Epithelial cell of prostate (primary cell): ENCODE data around the gene KDM5A.
"Not testable (repeated sequence)": the region's sequence is repeated elsewhere in the genome, so short reads cannot be mapped to it uniquely, and the experiment has no call there.

Source experiments
- DNase-seq: peaks from one replicate; pipeline ENCODE4 v3.0.0-alpha.2; 2011; ENCODE audit warnings: low read depth, low spot score
- H3K27ac ChIP-seq: fragments of 450-650 bp; 2 replicates; pipeline ENCODE4 v1.5.1; 2017; ENCODE audit warnings: mild to moderate bottlenecking

KDM5A gene

DNA sequence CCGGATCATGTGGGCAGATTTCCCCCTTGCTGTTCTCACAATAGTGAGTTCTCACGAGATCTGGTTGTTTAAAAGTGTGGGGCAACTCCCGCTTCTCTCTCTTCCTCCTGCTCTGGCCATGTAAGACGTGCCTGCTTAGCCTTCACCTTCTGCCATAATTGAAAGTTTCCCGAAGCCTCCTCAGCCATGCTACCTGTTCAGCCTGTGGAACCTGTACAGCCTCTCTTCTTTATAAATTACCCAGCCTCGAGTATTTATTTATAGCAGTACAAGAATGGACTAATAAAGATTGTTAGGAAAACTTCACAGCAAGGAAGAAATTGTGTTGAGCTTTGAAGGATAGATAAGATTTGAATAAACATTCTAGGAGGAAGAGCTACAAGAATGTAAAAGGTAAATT, 52.1 kb downstream of the KDM5A start:
- no peak overlapping the region for H3K27ac ChIP-seq
- no peak for DNase-seq

- no peak overlapping the region for H3K27ac ChIP-seq
- DNase-seq = no peak
Observed at GRCh38 chr12:334125-334524, 55.0 kb downstream of the KDM5A start.

GRCh38 chr12:332581-333205, 56.4 kb downstream of the KDM5A start:
- no peak overlapping the region for H3K27ac ChIP-seq
- no peak for DNase-seq

GRCh38 chr12:331287-331686, 57.8 kb downstream of the KDM5A start:
- no peak for DNase-seq
- H3K27ac ChIP-seq = no peak overlapping the region

DNA sequence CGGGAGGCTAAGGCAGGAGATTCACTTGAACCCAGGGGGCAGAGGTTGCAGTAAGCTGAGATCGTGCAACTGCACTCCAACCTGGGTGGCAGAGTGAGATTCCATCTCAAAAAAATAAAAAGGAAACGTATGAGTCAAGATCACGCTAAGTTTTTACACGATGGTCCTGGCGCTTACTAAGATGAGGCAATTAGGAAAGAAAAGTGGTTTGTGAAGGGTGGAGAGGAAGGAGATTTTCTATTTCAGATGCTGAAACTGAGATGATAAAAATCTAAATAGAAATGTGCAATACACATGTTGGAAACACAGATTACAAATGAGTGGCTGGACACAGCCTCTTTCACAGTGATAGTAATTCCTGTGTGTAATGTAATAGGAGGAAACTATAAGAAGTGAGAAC, 63.2 kb downstream of the KDM5A start:
- DNase-seq = no peak
- no peak overlapping the region for H3K27ac ChIP-seq

GRCh38 chr12:323507-323906, 65.6 kb downstream of the KDM5A start:
- DNase-seq = no peak

GRCh38 chr12:321606-322326, 67.4 kb downstream of the KDM5A start:
- H3K27ac ChIP-seq = no peak overlapping the region
- no peak for DNase-seq

More at GRCh38 chr12:323507-323906, 65.6 kb downstream of the KDM5A start:
- H3K27ac ChIP-seq = no peak overlapping the region

DNA sequence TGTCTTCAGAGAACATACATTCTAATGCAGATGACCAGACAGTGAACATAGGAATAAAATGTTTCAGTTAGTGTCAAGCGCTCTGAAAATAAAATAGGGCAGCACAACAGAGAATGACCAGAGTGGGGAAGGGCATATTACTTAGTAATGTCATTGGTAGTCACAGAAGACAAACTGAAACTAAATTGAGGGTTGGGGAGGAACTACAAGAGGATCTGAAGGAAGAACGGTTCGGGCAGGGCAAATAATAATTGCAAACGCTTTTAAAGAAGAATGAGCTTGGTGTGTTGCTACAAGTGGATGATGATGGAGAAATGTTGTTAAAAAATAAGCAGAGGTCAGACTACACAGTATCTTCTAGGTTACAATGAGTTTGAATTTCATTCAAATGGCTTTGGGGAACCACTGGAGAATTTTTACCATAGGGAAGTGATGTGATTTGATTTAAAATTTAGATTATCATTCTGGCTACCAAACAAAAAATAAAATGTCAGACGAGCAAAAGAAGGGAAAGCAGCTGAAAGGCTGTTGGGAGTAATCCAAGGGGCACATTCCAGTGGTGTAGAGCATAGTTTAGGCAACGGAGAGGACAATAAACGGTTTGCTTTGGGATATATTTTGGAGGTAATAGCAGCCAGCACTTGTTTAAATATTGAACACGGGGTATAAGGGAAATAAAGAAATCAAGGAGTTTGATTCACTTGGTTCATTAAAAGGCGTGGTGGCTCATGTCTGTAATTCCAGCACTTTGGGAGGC, 70.2 kb downstream of the KDM5A start:
- DNase-seq = no peak
- no peak overlapping the region for H3K27ac ChIP-seq

GRCh38 chr12:308511-308910, 80.6 kb downstream of the KDM5A start:
- DNase-seq = no peak
- no peak overlapping the region for H3K27ac ChIP-seq

- no peak for DNase-seq
- no peak overlapping the region for H3K27ac ChIP-seq
Observed at GRCh38 chr12:307406-307805, 81.7 kb downstream of the KDM5A start.

DNA sequence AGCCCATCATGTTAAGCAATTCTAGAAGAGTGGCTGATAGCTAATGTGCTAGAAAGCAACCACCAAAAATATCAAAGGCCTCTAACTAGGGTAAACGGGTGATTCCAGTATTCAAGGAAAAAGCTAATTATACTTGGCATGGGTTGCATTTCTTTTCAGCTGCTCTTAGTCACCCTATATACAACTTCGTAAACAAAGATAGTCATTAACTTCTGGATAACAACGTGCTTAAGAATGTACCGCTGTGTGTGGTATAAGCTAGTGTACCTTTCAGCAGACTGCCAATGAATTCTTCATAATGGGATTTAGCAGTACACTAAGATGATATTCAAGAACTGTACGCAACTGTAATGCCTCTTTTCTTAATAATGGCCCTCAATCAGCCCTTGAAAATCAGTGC, 84.3 kb downstream of the KDM5A start:
- DNase-seq = no peak

GRCh38 chr12:302766-303165, 86.4 kb downstream of the KDM5A start:
- not testable (repeated sequence) for H3K27ac ChIP-seq, DNase-seq

More for the DNA sequence above, 84.3 kb downstream of the KDM5A start:
- H3K27ac ChIP-seq = no peak overlapping the region

- not testable (repeated sequence) for DNase-seq, H3K27ac ChIP-seq
Observed at GRCh38 chr12:300166-300565, 89.0 kb downstream of the KDM5A start.

GRCh38 chr12:299511-299910, 89.6 kb downstream of the KDM5A start:
- not testable (repeated sequence) for DNase-seq, H3K27ac ChIP-seq

DNA sequence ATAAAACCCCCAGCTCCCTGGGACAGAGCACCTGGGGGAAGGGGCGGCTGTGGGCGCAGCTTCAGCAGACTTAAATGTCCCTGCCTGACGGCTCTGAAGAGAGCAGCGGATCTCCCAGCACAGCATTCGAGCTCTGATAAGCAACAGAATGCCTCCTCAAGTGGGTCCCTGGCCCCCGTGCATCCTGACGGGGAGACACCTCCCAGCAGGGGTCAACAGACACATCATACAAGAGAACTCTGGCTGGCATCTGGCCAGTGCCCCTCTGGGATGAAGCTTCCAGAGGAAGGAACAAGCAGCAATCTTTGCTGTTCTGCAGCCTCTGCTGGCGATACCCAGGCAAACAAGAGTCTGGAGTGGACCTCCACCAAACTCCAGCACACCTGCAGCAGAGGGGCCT, 91.1 kb downstream of the KDM5A start:
- H3K27ac ChIP-seq, DNase-seq: not testable (repeated sequence)

- H3K27ac ChIP-seq = no peak overlapping the region
- DNase-seq = no peak
Observed at GRCh38 chr12:295132-295531, 94.0 kb downstream of the KDM5A start.

- DNase-seq = no peak
- H3K27ac ChIP-seq = peak overlapping the region; percentile 52
Observed at GRCh38 chr12:293199-293598, 95.9 kb downstream of the KDM5A start.

DNA sequence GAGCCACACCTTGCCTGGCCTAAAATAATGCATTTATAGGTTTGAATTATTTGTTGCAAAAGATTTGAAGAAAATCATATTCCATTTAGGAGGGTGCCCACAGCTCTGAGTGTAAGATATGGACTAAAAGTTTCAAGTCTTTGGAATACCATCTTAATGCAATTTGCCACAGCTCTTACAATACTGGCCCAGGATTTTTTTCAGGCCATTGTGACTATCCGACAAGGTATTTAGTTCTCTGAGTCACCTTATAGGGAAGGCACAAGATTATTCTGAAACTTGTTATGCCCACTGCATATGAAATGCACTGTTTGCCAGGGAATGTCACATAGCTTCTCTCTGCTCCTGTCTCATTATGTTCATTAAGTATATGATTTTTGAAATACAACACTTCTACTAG, 96.9 kb downstream of the KDM5A start:
- no peak for DNase-seq
- peak overlapping the region; percentile 52 for H3K27ac ChIP-seq

GRCh38 chr12:291153-291723, 97.9 kb downstream of the KDM5A start:
- H3K27ac ChIP-seq = peak overlapping the region; percentile 52
- no peak for DNase-seq

GRCh38 chr12:288687-289086, 100.4 kb downstream of the KDM5A start:
- no peak overlapping the region for H3K27ac ChIP-seq
- DNase-seq = no peak
